GM21529 (cell line): ENCODE data around the gene HIBADH.
"Not testable (repeated sequence)": the region's sequence is repeated elsewhere in the genome, so short reads cannot be mapped to it uniquely, and the experiment has no call there.

Experiments
- ATAC-seq: cut with Tn5 transposase; IDR thresholded peaks from one replicate; pipeline ENCODE4 v1.9.1; 2021; ENCODE audit not compliant: unreplicated experiment

The HIBADH gene

GRCh38 chr7:27680610-27681009 lies 17.9 kb upstream of the HIBADH start:
- no peak for ATAC-seq

DNA sequence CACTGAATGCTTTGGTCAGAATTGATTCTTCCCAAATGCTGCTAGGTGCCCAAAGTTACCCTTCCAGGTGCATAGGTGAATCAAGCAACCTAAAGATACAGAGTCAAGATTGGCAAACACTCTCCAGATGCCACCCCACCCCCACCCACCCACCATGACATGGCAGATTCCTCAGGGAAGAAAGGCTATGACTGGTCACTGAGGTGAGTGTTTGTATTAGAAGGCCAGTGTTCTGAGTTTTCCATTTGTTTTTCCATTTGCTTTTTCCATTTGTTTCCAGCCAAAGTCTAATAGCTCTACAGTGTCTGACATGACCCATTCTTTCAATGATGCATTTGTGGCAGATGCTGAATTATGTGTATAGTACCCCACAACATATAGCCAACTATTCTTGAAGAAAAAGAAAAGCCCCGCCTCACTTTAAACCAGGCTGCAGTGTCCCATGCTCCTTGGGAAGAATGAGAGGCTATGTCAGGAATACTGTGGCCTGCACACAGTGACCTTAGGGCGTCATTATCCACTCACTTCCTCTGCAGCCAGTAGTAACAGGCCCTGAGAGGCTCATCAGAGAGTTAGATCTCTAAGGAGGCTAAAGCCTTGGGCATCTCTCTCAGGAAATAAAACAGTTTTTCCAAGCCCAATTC lies 16.1 kb upstream of the HIBADH start:
- ATAC-seq, result no peak

GRCh38 chr7:27677912-27678612 lies 15.4 kb upstream of the HIBADH start:
- ATAC-seq, result no peak

DNA sequence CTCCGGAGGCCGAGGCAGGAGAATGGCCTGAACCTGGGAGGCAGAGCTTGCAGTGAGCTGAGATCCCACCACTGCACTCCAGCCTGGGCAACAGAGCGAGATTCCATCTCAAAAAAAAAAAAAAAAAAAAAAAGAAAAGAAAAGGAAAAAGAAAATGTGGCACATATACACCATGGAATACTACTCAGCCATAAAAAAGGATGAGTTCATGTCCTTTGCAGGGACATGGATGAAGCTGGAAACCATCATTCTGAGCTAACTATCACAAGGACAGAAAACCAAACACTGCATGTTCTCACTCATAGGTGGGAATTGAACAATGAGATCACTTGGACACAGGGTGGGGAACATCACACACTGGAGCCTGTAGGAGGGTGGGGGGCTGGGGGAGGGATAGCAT lies 11.4 kb upstream of the HIBADH start:
- not testable (repeated sequence) for ATAC-seq

DNA sequence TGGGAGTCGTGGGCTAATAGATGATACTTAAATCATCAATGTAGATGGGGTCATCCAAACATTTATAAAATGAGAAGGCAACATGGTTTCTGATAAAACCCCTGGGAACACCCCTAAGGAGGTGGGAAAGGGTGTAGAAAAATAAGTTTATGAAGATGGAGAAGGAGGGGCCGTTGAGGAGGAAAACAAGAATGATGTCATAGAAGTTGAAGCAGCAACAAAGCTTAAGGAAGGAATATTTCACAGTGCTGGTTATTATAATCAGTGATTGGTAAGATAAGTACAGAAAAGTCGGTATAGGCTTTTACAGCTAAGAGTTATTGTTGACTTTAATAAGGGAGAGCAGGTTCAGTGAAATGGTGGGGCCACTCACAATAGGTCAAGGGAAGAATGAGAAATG lies 9.0 kb upstream of the HIBADH start:
- no peak for ATAC-seq

DNA sequence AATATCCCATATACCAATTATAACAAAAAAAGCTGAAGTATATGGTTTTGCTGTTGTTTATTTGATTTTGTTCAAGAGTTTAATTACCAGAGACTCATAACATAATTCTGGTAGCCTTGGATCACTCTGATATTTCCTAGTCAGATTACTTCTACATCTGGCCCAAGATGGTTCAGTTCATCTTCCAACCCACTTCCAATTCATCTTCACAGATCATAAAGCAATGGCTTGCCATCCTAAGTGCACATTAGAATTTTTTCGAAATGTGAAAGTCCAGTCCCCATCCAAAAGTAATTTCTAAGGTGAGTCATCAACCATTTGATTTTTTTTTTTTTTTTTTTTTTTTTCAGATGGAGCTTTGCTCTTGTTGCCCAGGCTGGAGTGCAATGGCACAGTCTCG lies 8.0 kb upstream of the HIBADH start:
- ATAC-seq, result no peak

DNA sequence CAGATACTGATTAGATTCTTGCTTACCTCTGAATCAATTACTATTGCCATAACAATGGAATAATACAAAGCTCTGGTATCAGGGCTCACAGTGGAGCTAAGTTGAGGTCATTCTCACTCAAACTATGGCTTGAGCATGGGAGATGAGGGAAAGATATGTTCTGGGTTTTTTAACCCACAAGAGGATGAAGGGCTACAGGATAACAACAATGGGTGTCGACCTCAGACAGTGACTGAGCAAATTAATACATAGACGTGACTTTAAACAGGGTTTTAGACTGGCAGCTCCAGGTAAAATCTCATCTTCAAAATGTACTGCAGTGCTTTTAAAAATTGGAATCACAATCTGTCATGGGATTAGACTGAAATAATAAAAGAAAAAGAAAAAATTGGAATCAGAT lies 7.5 kb upstream of the HIBADH start:
- no peak for ATAC-seq

DNA sequence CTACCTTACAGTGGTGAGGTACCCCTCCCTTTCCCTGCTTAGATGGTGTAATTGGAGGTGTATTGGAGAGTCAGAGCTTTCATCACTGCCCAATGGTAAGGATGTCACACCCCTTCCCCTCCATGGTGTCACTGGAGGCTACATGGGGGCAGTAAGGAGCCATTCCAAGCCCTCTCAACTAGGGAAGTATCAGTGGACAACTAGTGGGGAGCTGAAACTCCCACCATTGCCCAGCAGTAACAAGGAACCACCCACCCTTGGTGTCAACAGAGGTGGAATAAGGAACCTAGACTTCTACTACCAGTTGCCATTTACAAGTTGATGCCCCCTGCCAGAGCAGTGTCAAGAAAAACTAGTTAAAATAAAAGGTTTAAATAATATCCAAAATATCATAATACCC lies 2.8 kb upstream of the HIBADH start:
- no peak for ATAC-seq

GRCh38 chr7:27663989-27664331 lies 1.3 kb upstream of the HIBADH start:
- ATAC-seq, result no peak

DNA sequence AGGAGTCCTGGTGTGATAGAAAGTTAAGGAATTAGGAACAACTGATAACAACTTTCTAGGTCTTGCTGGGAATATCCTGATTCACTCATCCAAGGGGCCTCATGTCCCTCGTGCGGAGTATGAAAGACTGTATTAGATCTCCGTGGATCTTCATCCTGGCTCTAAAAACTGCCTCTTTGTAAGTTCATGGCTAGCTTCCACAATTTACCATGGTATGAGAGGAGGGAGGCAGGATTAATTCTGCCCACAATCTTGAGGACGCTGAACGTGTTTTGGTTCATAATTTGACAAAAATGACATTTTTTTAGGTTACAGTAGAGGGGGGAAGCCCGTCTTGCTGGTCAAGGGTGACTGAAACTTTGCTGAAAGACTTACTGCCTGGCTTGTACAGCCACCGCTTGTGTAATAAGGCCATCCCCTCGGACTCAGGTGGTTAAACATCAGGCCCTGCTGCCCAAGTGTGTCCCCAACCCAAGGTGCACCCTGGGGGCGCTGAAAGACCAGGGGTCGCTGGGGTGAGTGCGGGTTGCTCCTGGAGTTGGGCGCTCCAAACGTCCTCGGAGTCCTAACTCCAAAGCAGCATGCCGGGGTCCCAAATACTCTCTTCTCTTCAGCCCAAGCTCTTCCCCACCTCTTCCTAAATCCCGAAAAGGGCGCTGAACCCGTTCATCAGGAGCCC lies 733 bp downstream of the HIBADH start:
- ATAC-seq, result peak; percentile 7

DNA sequence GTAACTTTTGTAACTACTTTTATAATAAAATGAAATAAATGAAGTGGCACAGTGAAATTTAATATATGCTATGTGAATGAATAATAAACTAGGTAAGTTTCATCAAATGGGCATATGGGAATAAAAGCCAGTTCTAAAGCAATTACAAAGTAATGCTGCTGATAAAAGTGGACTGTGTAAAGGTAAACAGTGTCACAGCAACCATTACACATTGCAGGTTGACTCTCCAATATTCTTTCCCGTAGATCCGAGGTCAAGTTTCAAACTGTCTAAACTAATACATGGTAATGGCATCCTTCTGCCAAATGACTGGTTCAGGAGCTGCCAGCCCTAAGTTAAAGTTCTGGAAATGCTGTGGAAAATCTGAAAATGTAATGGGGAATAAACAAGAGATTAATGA lies 6.0 kb downstream of the HIBADH start:
- ATAC-seq, result no peak

- no peak for ATAC-seq
Observed at GRCh38 chr7:27655184-27655583, 7.5 kb downstream of the HIBADH start.

GRCh38 chr7:27652518-27652917 lies 10.2 kb downstream of the HIBADH start:
- ATAC-seq, result no peak

DNA sequence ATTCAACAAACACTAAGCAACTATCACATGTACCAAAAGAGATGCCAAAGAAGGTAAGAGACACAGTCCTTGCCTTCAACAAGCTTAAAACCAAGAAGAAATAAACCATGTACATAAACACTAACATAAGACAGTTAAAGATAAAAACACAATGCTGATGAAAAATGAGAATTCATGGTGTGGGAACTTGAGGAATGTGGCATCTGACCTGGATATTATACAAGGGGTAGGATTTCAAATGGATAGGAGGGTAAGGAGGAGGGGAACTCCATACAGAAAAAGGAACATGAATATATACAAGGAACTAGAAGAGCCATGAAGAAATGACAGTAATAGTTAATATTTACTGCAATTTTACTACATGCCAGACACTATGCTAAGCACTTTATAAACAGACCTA lies 11.0 kb downstream of the HIBADH start:
- no peak for ATAC-seq

GRCh38 chr7:27650283-27650682 lies 12.4 kb downstream of the HIBADH start:
- ATAC-seq, result no peak

DNA sequence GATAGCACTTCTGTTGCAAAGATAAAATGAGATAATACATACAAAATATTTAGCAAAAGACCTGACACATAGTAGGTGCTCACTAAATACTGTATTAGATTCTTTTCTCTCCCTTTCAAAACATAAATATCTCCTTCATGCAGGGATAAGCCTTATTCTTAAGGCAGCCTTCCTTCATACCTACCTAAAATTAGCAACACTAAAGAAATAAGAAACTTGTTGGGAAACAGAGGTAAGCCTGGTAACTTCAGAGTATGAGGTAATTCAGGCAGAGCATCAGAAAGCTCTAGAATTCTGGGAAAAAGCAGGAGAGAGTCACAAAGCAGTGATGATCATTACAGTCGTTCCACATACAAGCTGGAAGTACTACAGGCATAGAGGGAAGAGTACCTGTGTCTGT lies 15.2 kb downstream of the HIBADH start:
- ATAC-seq, result no peak

- ATAC-seq, result no peak
Observed at GRCh38 chr7:27647046-27647445, 15.6 kb downstream of the HIBADH start.

DNA sequence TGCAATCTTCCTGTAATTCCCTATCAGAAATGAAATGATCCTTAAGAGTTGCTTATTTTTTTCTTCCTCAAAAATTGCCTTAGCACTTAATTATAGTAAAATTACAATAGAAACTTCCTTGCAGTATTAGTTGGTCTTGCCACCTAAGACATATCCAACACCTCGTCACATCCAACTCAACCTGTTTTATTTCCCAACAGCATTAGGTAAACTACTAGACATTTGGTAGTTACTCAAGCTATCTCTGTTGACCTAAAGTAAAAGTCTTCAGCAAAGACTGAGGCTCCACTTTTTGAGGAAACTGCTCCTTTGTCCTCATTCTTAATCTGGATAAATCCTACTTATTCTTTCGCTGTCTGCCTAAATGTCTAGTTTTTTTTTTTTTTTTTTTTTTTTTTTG lies 20.4 kb downstream of the HIBADH start:
- no peak for ATAC-seq

DNA sequence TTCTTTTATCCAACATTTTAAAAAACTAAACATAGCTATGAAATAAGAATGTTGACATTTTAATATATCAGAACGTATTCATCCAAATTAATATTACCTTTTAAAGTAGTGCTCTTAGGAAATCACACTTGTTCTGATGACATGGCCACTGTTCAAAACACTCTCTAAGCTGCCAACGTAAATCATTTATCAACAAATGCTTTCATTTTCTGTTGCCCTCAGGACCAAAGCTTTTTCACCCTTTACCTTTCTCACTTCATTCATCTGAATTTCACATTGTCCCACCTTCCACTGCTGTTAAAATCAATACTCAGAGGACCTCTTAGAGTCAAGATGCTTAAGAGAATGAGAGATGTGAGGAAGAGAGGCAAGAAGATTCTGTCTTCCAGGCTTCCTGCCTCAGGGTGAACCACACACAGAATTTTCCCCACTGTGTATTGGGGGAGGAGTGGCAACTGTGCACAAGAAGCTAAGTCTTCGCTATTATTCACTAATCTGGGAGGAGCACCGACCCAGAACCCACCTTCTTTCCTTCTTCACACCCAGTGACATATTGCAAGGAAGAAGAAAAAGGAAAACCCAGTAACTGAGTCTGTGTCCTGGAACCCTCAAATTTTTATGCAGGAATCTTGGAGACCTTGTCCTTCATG lies 21.0 kb downstream of the HIBADH start:
- no peak for ATAC-seq

DNA sequence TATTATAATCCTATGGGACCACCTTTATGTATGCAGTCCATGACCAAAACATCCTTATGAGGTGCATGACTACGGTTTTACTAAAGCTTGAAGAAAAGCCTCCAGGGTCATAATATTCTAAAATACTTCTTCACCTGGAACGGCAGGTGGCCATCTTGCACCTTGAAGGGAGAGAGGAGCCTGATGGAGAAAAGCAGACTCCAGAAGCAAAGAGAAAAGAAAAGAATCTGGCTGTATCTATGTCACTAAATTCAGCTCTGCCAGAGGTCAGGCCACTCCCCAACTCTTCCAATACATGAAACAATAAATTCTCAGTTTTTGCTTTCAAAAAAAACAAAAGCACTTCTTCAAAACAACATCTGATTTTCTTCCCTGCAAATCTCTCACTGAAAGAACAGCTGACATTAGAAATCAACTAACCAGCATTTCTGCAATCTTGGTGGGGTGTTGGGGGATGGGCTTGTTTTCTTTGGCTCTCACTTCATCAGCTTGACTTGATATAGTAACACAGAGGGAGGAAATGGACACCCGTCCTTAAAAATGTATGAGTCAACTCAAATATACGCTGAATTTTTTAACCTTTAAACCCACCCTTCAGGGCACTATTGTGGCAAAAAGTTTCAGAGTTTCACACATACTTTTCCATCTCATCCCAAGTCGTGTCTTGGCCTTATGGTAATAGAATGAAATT lies 21.7 kb downstream of the HIBADH start:
- ATAC-seq, result no peak

GRCh38 chr7:27639851-27640250 lies 22.8 kb downstream of the HIBADH start:
- no peak for ATAC-seq
